ENCODE measurements around the gene SEMA3D. TPM values are rescaled to one million over a fixed set of nuclear protein-coding genes. Genes with fewer than 3 reads are reported as not detected.

Gene SEMA3D
- total RNA-seq, 1 donor from 2014 or later, result 9.1 TPM

GRCh38 chr7:85230623-85231022 is 43.8 kb upstream of the SEMA3D start:
- no peak overlapping the region for H2AFZ ChIP-seq (ENCODE audit: low read depth, low read length)
- H3K27ac ChIP-seq (ENCODE audit: low read depth, low read length), result no peak overlapping the region
- H4K20me1 ChIP-seq (ENCODE audit: insufficient read depth, low read length), result no peaks in the 10 kb centered on the region
- H3K36me3 Mint-ChIP-seq (ENCODE audit: low read depth, unreplicated experiment), result no peaks in the 10 kb centered on the region
- H3K9ac ChIP-seq (ENCODE audit: low read length), result no peak overlapping the region
- FAIRE-seq (no peak), DNase-seq (ENCODE audit: low read depth) (no peak)
- H3K27me3 Mint-ChIP-seq (ENCODE audit: low read depth, unreplicated experiment), result no peaks in the 10 kb centered on the region
- no peaks in the 10 kb centered on the region for H3K9me3 Mint-ChIP-seq (ENCODE audit: unreplicated experiment)
- H3K4me3 Mint-ChIP-seq (ENCODE audit: unreplicated experiment), result no peak overlapping the region
- no peaks in the 10 kb centered on the region for H3K79me2 ChIP-seq (ENCODE audit: insufficient read depth, low read length)
- H3K4me1 Mint-ChIP-seq (ENCODE audit: low read depth, unreplicated experiment), result peaks cover 1% of the 10 kb centered on the region
- TF ChIP-seq CTCF (IDR thresholded peaks at IDR 0.05; ENCODE audit: insufficient read depth, low read depth, low read length), result no peak
- TF ChIP-seq EZH2 (IDR thresholded peaks at IDR 0.05; ENCODE audit: insufficient read depth, low read length), result no peak
- H3K4me3 ChIP-seq (ENCODE audit: insufficient read depth, low read depth, low read length), result no peak overlapping the region
- H3K27ac Mint-ChIP-seq (ENCODE audit: unreplicated experiment), result no peak overlapping the region
- H3K4me2 ChIP-seq (ENCODE audit: low read length), result no peak overlapping the region
- H3K27me3 ChIP-seq (ENCODE audit: insufficient read depth, low read length), result no peaks in the 10 kb centered on the region
- H3K36me3 ChIP-seq (ENCODE audit: insufficient read depth, low read length), result no peaks in the 10 kb centered on the region
- no peaks in the 10 kb centered on the region for H3K9me3 ChIP-seq (ENCODE audit: insufficient read depth, low read depth, low read length)
- H3K4me1 ChIP-seq (ENCODE audit: insufficient read depth, low read length), result no peaks in the 10 kb centered on the region

GRCh38 chr7:85229544-85229943 is 42.7 kb upstream of the SEMA3D start:
- no peaks in the 10 kb centered on the region for H3K27me3 Mint-ChIP-seq (ENCODE audit: low read depth, unreplicated experiment)
- no peak overlapping the region for H2AFZ ChIP-seq (ENCODE audit: low read depth, low read length)
- no peak overlapping the region for H3K4me3 Mint-ChIP-seq (ENCODE audit: unreplicated experiment)
- no peak for DNase-seq (ENCODE audit: low read depth)
- no peaks in the 10 kb centered on the region for H3K79me2 ChIP-seq (ENCODE audit: insufficient read depth, low read length)
- H3K4me2 ChIP-seq (ENCODE audit: low read length), result no peak overlapping the region
- H3K27ac Mint-ChIP-seq (ENCODE audit: unreplicated experiment), result no peak overlapping the region
- H3K36me3 Mint-ChIP-seq (ENCODE audit: low read depth, unreplicated experiment), result no peaks in the 10 kb centered on the region
- H3K9ac ChIP-seq (ENCODE audit: low read length), result no peak overlapping the region
- no peaks in the 10 kb centered on the region for H3K9me3 ChIP-seq (ENCODE audit: insufficient read depth, low read depth, low read length)
- H3K4me3 ChIP-seq (ENCODE audit: insufficient read depth, low read depth, low read length), result no peak overlapping the region
- FAIRE-seq, result no peak
- no peaks in the 10 kb centered on the region for H3K9me3 Mint-ChIP-seq (ENCODE audit: unreplicated experiment)
- no peaks in the 10 kb centered on the region for H4K20me1 ChIP-seq (ENCODE audit: insufficient read depth, low read length)
- no peak overlapping the region for H3K27ac ChIP-seq (ENCODE audit: low read depth, low read length)
- H3K36me3 ChIP-seq (ENCODE audit: insufficient read depth, low read length), result no peaks in the 10 kb centered on the region
- H3K27me3 ChIP-seq (ENCODE audit: insufficient read depth, low read length), result no peaks in the 10 kb centered on the region
- H3K4me1 ChIP-seq (ENCODE audit: insufficient read depth, low read length), result no peaks in the 10 kb centered on the region
- TF ChIP-seq CTCF (IDR thresholded peaks at IDR 0.05; ENCODE audit: insufficient read depth, low read depth, low read length), result no peak
- TF ChIP-seq EZH2 (IDR thresholded peaks at IDR 0.05; ENCODE audit: insufficient read depth, low read length), result no peak
- peaks cover 1% of the 10 kb centered on the region for H3K4me1 Mint-ChIP-seq (ENCODE audit: low read depth, unreplicated experiment)

GRCh38 chr7:85226361-85227085 is 39.7 kb upstream of the SEMA3D start:
- Mint-ChIP-seq H3K36me3 (ENCODE audit: low read depth, unreplicated experiment) (no peaks in the 10 kb centered on the region), H3K27me3 (ENCODE audit: low read depth, unreplicated experiment) (no peaks in the 10 kb centered on the region), H3K27ac (ENCODE audit: unreplicated experiment) (no peak overlapping the region), H3K9me3 (ENCODE audit: unreplicated experiment) (no peaks in the 10 kb centered on the region), H3K4me3 (ENCODE audit: unreplicated experiment) (no peak overlapping the region), H3K4me1 (ENCODE audit: low read depth, unreplicated experiment) (peaks cover 5% of the 10 kb centered on the region)
- TF ChIP-seq EZH2 (IDR thresholded peaks at IDR 0.05; ENCODE audit: insufficient read depth, low read length) (no peak), CTCF (IDR thresholded peaks at IDR 0.05; ENCODE audit: insufficient read depth, low read depth, low read length) (no peak)
- no peak overlapping the region for H3K4me2 ChIP-seq (ENCODE audit: low read length)
- H3K27me3 ChIP-seq (ENCODE audit: insufficient read depth, low read length), result no peaks in the 10 kb centered on the region
- H3K27ac ChIP-seq (ENCODE audit: low read depth, low read length), result no peak overlapping the region
- no peaks in the 10 kb centered on the region for H3K36me3 ChIP-seq (ENCODE audit: insufficient read depth, low read length)
- DNase-seq (ENCODE audit: low read depth), result peak; percentile 63
- H2AFZ ChIP-seq (ENCODE audit: low read depth, low read length), result no peak overlapping the region
- no peak overlapping the region for H3K9ac ChIP-seq (ENCODE audit: low read length)
- no peak overlapping the region for H3K4me3 ChIP-seq (ENCODE audit: insufficient read depth, low read depth, low read length)
- H4K20me1 ChIP-seq (ENCODE audit: insufficient read depth, low read length), result no peaks in the 10 kb centered on the region
- no peaks in the 10 kb centered on the region for H3K79me2 ChIP-seq (ENCODE audit: insufficient read depth, low read length)
- H3K4me1 ChIP-seq (ENCODE audit: insufficient read depth, low read length), result no peaks in the 10 kb centered on the region
- FAIRE-seq, result no peak
- H3K9me3 ChIP-seq (ENCODE audit: insufficient read depth, low read depth, low read length), result no peaks in the 10 kb centered on the region
